Measurements from ENCODE around the gene TAF11L10. TPM values are rescaled to one million over a fixed set of nuclear protein-coding genes. Genes with fewer than 3 reads are reported as not detected.
"Not testable (repeated sequence)": the region's sequence is repeated elsewhere in the genome, so short reads cannot be mapped to it uniquely, and the experiment has no call there.

The TAF11L10 gene
- total and polyA plus RNA-seq, 2 donors from 2014 or later, result not detected

GRCh38 chr5:17620627-17621026 lies 23.0 kb upstream of the TAF11L10 start:
- TF ChIP-seq CTCF (IDR thresholded peaks at IDR 0.05; ENCODE audit: borderline replicate concordance, extremely low read depth, insufficient read depth), result no peak
- no peak for FAIRE-seq
- H3K4me3 ChIP-seq (ENCODE audit: low read length in 3 of 3), result no peak overlapping the region
- no peaks in the 10 kb centered on the region for H3K4me1 ChIP-seq (ENCODE audit: control insufficient read depth in 2 of 3, insufficient read depth in 2 of 3, low read depth in 1 of 3, low read length in 3 of 3)
- intact Hi-C loops (cut with DNase I), result no loop called here
- H3K9ac ChIP-seq (ENCODE audit: low read length in 3 of 3), result no peak overlapping the region
- H3K27me3 ChIP-seq (ENCODE audit: control insufficient read depth, insufficient read depth, low read length), result no peaks in the 10 kb centered on the region
- H3K27ac ChIP-seq (ENCODE audit: low read depth in 2 of 2, low read length in 2 of 2), result no peak overlapping the region
- H3K9me3 ChIP-seq (ENCODE audit: control insufficient read depth in 2 of 3, insufficient read depth in 1 of 3, low read length in 3 of 3), result no peaks in the 10 kb centered on the region
- no peak for DNase-seq
- H3K36me3 ChIP-seq (ENCODE audit: control insufficient read depth in 2 of 3, insufficient read depth in 3 of 3, low read length in 3 of 3), result no peaks in the 10 kb centered on the region

GRCh38 chr5:17619354-17619753 lies 21.7 kb upstream of the TAF11L10 start:
- TF ChIP-seq CTCF (IDR thresholded peaks at IDR 0.05; ENCODE audit: borderline replicate concordance, extremely low read depth, insufficient read depth), result no peak
- H3K27me3 ChIP-seq (ENCODE audit: control insufficient read depth, insufficient read depth, low read length), result no peaks in the 10 kb centered on the region
- no peaks in the 10 kb centered on the region for H3K36me3 ChIP-seq (ENCODE audit: control insufficient read depth in 2 of 3, insufficient read depth in 3 of 3, low read length in 3 of 3)
- intact Hi-C loops (cut with DNase I), result no loop called here
- no peak overlapping the region for H3K4me3 ChIP-seq (ENCODE audit: low read length in 3 of 3)
- H3K9ac ChIP-seq (ENCODE audit: low read length in 3 of 3), result no peak overlapping the region
- H3K4me1 ChIP-seq (ENCODE audit: control insufficient read depth in 2 of 3, insufficient read depth in 2 of 3, low read depth in 1 of 3, low read length in 3 of 3), result no peaks in the 10 kb centered on the region
- no peak overlapping the region for H3K27ac ChIP-seq (ENCODE audit: low read depth in 2 of 2, low read length in 2 of 2)
- no peaks in the 10 kb centered on the region for H3K9me3 ChIP-seq (ENCODE audit: control insufficient read depth in 2 of 3, insufficient read depth in 1 of 3, low read length in 3 of 3)
- no peak for DNase-seq
- no peak for FAIRE-seq

GRCh38 chr5:17614872-17615605 lies 17.4 kb upstream of the TAF11L10 start:
- no peak for FAIRE-seq

GRCh38 chr5:17610092-17610491 lies 12.5 kb upstream of the TAF11L10 start, which contains the start of gene TAF11L12:
Gene TAF11L12 (plus strand): TSS chr5:17610392.
- DNase-seq; H3K9me3 ChIP-seq (ENCODE audit: control insufficient read depth in 2 of 3, insufficient read depth in 1 of 3, low read length in 3 of 3); H3K9ac ChIP-seq (ENCODE audit: low read length in 3 of 3); H3K4me3 ChIP-seq (ENCODE audit: low read length in 3 of 3); H3K27ac ChIP-seq (ENCODE audit: low read depth in 2 of 2, low read length in 2 of 2); H3K27me3 ChIP-seq (ENCODE audit: control insufficient read depth, insufficient read depth, low read length); H3K4me1 ChIP-seq (ENCODE audit: control insufficient read depth in 2 of 3, insufficient read depth in 2 of 3, low read depth in 1 of 3, low read length in 3 of 3); FAIRE-seq; intact Hi-C loops (cut with DNase I); H3K36me3 ChIP-seq (ENCODE audit: control insufficient read depth in 2 of 3, insufficient read depth in 3 of 3, low read length in 3 of 3): not testable (repeated sequence)

More at GRCh38 chr5:17614872-17615605, 17.4 kb upstream of the TAF11L10 start:
- H3K4me3 ChIP-seq (ENCODE audit: low read length in 3 of 3), result no peak overlapping the region
- no peak overlapping the region for H3K9ac ChIP-seq (ENCODE audit: low read length in 3 of 3)
- no peaks in the 10 kb centered on the region for H3K36me3 ChIP-seq (ENCODE audit: control insufficient read depth in 2 of 3, insufficient read depth in 3 of 3, low read length in 3 of 3)
- DNase-seq, result no peak
- no peaks in the 10 kb centered on the region for H3K4me1 ChIP-seq (ENCODE audit: control insufficient read depth in 2 of 3, insufficient read depth in 2 of 3, low read depth in 1 of 3, low read length in 3 of 3)
- H3K9me3 ChIP-seq (ENCODE audit: control insufficient read depth in 2 of 3, insufficient read depth in 1 of 3, low read length in 3 of 3), result no peaks in the 10 kb centered on the region
- intact Hi-C loops (cut with DNase I), result no loop called here
- H3K27me3 ChIP-seq (ENCODE audit: control insufficient read depth, insufficient read depth, low read length), result no peaks in the 10 kb centered on the region
- H3K27ac ChIP-seq (ENCODE audit: low read depth in 2 of 2, low read length in 2 of 2), result no peak overlapping the region
- no peak for TF ChIP-seq CTCF (IDR thresholded peaks at IDR 0.05; ENCODE audit: borderline replicate concordance, extremely low read depth, insufficient read depth)

- H3K4me3 ChIP-seq (ENCODE audit: low read length in 3 of 3); intact Hi-C loops (cut with DNase I); H3K9ac ChIP-seq (ENCODE audit: low read length in 3 of 3); FAIRE-seq; H3K27ac ChIP-seq (ENCODE audit: low read depth in 2 of 2, low read length in 2 of 2); H3K9me3 ChIP-seq (ENCODE audit: control insufficient read depth in 2 of 3, insufficient read depth in 1 of 3, low read length in 3 of 3); H3K36me3 ChIP-seq (ENCODE audit: control insufficient read depth in 2 of 3, insufficient read depth in 3 of 3, low read length in 3 of 3); H3K27me3 ChIP-seq (ENCODE audit: control insufficient read depth, insufficient read depth, low read length); H3K4me1 ChIP-seq (ENCODE audit: control insufficient read depth in 2 of 3, insufficient read depth in 2 of 3, low read depth in 1 of 3, low read length in 3 of 3); DNase-seq: not testable (repeated sequence)
Observed at GRCh38 chr5:17607461-17607860, 9.8 kb upstream of the TAF11L10 start.
